ENCODE measurements around the gene TBC1D24. TPM values are rescaled to one million over a fixed set of nuclear protein-coding genes. Genes with fewer than 3 reads are reported as not detected.

Gene TBC1D24
- total and polyA plus RNA-seq, 2 experiments from 2014 or later = 10.2 to 23.6 TPM

DNA sequence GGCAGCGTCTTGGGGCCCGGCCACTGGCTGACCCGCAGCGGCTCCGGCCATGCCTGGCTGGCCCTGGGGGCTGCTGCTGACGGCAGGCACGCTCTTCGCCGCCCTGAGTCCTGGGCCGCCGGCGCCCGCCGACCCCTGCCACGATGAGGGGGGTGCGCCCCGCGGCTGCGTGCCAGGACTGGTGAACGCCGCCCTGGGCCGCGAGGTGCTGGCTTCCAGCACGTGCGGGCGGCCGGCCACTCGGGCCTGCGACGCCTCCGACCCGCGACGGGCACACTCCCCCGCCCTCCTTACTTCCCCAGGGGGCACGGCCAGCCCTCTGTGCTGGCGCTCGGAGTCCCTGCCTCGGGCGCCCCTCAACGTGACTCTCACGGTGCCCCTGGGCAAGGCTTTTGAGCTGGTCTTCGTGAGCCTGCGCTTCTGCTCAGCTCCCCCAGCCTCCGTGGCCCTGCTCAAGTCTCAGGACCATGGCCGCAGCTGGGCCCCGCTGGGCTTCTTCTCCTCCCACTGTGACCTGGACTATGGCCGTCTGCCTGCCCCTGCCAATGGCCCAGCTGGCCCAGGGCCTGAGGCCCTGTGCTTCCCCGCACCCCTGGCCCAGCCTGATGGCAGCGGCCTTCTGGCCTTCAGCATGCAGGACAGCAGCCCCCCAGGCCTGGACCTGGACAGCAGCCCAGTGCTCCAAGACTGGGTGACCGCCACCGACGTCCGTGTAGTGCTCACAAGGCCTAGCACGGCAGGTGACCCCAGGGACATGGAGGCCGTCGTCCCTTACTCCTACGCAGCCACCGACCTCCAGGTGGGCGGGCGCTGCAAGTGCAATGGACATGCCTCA is 3.1 kb upstream of the TBC1D24 start:
- peaks cover 41% of the 10 kb centered on the region for H3K4me1 ChIP-seq (ENCODE audit: low read depth)
- TF ChIP-seq, protein P1, sequence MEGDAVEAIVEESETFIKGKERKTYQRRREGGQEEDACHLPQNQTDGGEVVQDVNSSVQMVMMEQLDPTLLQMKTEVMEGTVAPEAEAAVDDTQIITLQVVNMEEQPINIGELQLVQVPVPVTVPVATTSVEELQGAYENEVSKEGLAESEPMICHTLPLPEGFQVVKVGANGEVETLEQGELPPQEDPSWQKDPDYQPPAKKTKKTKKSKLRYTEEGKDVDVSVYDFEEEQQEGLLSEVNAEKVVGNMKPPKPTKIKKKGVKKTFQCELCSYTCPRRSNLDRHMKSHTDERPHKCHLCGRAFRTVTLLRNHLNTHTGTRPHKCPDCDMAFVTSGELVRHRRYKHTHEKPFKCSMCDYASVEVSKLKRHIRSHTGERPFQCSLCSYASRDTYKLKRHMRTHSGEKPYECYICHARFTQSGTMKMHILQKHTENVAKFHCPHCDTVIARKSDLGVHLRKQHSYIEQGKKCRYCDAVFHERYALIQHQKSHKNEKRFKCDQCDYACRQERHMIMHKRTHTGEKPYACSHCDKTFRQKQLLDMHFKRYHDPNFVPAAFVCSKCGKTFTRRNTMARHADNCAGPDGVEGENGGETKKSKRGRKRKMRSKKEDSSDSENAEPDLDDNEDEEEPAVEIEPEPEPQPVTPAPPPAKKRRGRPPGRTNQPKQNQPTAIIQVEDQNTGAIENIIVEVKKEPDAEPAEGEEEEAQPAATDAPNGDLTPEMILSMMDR (IDR thresholded peaks at IDR 0.05; ENCODE audit: low read depth, low read length) = no peak
- no peak for DNase-seq (ENCODE audit: low read depth in 1 of 2, low spot score in 1 of 2)
- peaks cover 13% of the 10 kb centered on the region for H3K27me3 ChIP-seq
- H3K4me3 ChIP-seq = peak overlapping the region; percentile 30
- no peaks in the 10 kb centered on the region for H3K9me3 ChIP-seq (ENCODE audit: low read depth)
- no peaks in the 10 kb centered on the region for H3K36me3 ChIP-seq
- no peak overlapping the region for H3K27ac ChIP-seq

DNA sequence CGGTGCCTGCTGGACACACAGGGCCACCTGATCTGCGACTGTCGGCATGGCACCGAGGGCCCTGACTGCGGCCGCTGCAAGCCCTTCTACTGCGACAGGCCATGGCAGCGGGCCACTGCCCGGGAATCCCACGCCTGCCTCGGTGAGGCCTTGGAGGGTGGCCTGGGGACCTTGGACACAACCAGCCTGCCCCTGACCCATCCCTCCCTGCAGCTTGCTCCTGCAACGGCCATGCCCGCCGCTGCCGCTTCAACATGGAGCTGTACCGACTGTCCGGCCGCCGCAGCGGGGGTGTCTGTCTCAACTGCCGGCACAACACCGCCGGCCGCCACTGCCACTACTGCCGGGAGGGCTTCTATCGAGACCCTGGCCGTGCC is 2.5 kb upstream of the TBC1D24 start:
- Histone ChIP-seq H3K27ac (no peak overlapping the region), H3K4me3 (no peak overlapping the region), H3K4me1 (ENCODE audit: low read depth) (peaks cover 41% of the 10 kb centered on the region), H3K36me3 (no peaks in the 10 kb centered on the region), H3K9me3 (ENCODE audit: low read depth) (no peaks in the 10 kb centered on the region), H3K27me3 (peaks cover 15% of the 10 kb centered on the region)
- DNase-seq (ENCODE audit: low read depth in 1 of 2, low spot score in 1 of 2) = no peak
- TF ChIP-seq, protein P1 (IDR thresholded peaks at IDR 0.05; ENCODE audit: low read depth, low read length) = no peak

DNA sequence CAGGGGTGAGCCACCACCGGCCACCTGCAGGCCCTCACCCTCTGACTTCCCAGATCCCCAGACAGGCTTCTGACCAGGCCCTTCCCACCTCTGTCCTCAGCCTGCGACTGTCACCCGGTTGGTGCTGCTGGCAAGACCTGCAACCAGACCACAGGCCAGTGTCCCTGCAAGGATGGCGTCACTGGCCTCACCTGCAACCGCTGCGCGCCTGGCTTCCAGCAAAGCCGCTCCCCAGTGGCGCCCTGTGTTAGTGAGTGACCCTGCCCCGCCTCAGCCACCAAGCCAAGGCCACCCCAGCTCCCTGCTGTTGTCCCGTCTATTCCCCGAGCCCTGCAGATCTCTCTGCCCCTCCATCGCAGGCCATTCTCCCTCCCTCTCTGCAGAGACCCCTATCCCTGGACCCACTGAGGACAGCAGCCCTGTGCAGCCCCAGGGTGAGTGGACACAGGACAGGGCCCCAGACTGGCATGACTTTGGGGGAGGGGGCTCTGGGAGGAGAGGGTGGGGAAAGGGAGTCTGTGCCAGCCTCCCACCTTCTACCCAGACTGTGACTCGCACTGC is 2.0 kb upstream of the TBC1D24 start:
- peaks cover 15% of the 10 kb centered on the region for H3K27me3 ChIP-seq
- peaks cover 41% of the 10 kb centered on the region for H3K4me1 ChIP-seq (ENCODE audit: low read depth)
- no peak for DNase-seq (ENCODE audit: low read depth in 1 of 2, low spot score in 1 of 2)
- TF ChIP-seq, protein P1 (IDR thresholded peaks at IDR 0.05; ENCODE audit: low read depth, low read length) = no peak
- no peaks in the 10 kb centered on the region for H3K9me3 ChIP-seq (ENCODE audit: low read depth)
- no peak overlapping the region for H3K4me3 ChIP-seq
- H3K27ac ChIP-seq = no peak overlapping the region
- no peaks in the 10 kb centered on the region for H3K36me3 ChIP-seq

DNA sequence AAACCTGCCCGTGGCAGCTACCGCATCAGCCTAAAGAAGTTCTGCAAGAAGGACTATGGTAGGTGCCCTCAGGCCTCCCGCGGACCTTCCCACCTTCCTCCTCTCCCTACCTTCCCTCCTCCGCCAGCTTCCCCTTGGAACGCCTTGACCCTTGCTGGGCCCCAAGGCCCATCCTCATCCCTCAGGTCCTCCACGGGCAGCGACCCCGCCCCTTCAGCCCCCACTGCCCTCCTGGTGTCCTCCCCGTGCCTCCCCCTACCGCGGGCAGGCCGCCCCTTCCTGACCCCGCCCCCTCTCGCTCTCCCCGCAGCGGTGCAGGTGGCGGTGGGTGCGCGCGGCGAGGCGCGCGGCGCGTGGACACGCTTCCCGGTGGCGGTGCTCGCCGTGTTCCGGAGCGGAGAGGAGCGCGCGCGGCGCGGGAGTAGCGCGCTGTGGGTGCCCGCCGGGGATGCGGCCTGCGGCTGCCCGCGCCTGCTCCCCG is 1.4 kb upstream of the TBC1D24 start:
- Histone ChIP-seq H3K4me3 (peak overlapping the region; percentile 99), H3K27ac (no peak overlapping the region), H3K9me3 (ENCODE audit: low read depth) (no peaks in the 10 kb centered on the region), H3K36me3 (no peaks in the 10 kb centered on the region), H3K4me1 (ENCODE audit: low read depth) (peaks cover 35% of the 10 kb centered on the region), H3K27me3 (peaks cover 15% of the 10 kb centered on the region)
- no peak for DNase-seq (ENCODE audit: low read depth in 1 of 2, low spot score in 1 of 2)
- TF ChIP-seq, protein P1 (IDR thresholded peaks at IDR 0.05; ENCODE audit: low read depth, low read length) = no peak

DNA sequence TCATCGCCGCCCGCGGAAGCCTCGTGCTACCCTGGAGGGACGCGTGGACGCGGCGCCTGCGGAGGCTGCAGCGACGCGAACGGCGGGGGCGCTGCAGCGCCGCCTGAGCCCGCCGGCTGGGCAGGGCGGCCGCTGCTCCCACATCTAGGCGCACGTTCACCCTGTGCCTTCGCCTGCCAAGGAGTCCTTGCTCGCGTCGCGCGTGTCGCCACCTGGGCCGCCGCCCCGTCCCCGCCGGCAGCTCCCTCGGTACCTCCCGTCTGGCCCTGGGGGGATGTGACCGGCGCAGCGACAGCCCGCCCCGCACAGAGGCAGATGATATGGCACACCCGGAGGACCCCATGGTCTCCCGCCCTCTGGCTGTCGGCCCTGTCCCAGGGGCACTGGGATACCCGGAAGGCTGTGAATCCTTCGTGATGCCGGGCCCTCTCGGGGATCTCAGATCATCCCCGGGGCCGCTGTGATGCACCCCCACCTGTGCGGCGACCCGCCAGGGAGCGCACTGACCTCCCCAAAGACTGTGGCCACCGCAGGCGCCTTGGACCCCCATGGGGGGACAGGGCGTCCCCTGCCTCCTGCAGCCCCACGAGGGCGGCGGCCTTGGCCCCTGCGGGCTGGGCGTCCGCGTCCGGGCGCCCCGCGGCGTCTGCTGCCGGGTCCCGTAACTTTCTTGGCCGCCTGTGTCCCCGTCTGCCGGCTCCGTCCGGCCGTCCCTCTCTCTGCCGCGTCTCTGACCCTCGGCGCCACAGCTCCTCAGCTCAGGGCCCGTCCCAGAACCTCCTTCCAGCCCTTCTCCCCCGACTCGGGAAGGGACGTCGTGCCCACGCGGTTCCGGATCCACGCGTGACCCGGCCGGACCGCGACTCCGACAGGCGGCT is 689 bp upstream of the TBC1D24 start:
- H3K27me3 ChIP-seq = peaks cover 15% of the 10 kb centered on the region

More for the DNA sequence above, 689 bp upstream of the TBC1D24 start:
- Histone ChIP-seq H3K4me1 (ENCODE audit: low read depth) (peaks cover 28% of the 10 kb centered on the region), H3K9me3 (ENCODE audit: low read depth) (no peaks in the 10 kb centered on the region), H3K36me3 (no peaks in the 10 kb centered on the region), H3K27ac (peak overlapping the region; percentile 81), H3K4me3 (peak overlapping the region; percentile 99)
- TF ChIP-seq, protein P1 (IDR thresholded peaks at IDR 0.05; ENCODE audit: low read depth, low read length) = peak; percentile 8
- peak; percentile 39 to 74 for DNase-seq (ENCODE audit: low read depth in 1 of 2, low spot score in 1 of 2)
